Neural progenitor cell (in vitro differentiated cells): ENCODE data around the gene RRBP1.

ENCODE experiments used
- EZH2 ChIP-seq: fragments of 200-600 bp; sonication (generic); IDR thresholded peaks from 2 replicates; pipeline ENCODE4 v1.6.1; 2017; ENCODE audit warnings: antibody characterized with exemption, mild to moderate bottlenecking, moderate library complexity
- EZH2phosphoT487 ChIP-seq: fragments of 200-600 bp; sonication (generic); IDR thresholded peaks from 2 replicates; pipeline ENCODE4 v1.6.1; 2017; ENCODE audit warnings: antibody characterized with exemption
- TF ChIP-seq, protein P1 (sequence below): fragments of 200-600 bp; sonication (generic); IDR thresholded peaks from 2 replicates; pipeline ENCODE4 v1.5.1; 2017; ENCODE audit warnings: antibody characterized with exemption, mild to moderate bottlenecking

DNA sequence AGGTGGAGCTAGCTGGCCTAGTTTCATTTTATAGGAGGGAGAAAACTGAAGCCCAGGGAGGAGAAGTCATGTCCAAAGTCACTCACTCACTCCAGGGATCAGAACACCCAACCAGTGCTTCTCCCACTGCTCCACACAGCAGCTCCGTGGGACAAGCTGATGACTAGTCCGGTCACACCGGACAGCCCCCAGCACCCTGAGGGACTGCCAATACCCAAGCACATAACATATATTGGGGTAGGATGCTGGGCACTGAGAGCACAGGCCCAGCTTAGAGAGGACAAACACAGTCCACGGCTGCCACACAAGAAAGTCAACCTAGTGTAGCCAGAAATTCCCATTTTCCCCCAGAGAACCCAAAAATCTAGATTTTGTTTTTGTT lies 5.7 kb downstream of the RRBP1 start:
- TF ChIP-seq, protein P1, sequence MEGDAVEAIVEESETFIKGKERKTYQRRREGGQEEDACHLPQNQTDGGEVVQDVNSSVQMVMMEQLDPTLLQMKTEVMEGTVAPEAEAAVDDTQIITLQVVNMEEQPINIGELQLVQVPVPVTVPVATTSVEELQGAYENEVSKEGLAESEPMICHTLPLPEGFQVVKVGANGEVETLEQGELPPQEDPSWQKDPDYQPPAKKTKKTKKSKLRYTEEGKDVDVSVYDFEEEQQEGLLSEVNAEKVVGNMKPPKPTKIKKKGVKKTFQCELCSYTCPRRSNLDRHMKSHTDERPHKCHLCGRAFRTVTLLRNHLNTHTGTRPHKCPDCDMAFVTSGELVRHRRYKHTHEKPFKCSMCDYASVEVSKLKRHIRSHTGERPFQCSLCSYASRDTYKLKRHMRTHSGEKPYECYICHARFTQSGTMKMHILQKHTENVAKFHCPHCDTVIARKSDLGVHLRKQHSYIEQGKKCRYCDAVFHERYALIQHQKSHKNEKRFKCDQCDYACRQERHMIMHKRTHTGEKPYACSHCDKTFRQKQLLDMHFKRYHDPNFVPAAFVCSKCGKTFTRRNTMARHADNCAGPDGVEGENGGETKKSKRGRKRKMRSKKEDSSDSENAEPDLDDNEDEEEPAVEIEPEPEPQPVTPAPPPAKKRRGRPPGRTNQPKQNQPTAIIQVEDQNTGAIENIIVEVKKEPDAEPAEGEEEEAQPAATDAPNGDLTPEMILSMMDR: no peak
- TF ChIP-seq EZH2phosphoT487: no peak
- TF ChIP-seq EZH2: no peak
